ENCODE results near the gene SLC25A28. TPM values are rescaled to one million over a fixed set of nuclear protein-coding genes. Genes with fewer than 3 reads are reported as not detected.

SLC25A28 gene
- polyA plus RNA-seq, 3 donors: 35.6 to 37.5 (median 37.4) TPM

DNA sequence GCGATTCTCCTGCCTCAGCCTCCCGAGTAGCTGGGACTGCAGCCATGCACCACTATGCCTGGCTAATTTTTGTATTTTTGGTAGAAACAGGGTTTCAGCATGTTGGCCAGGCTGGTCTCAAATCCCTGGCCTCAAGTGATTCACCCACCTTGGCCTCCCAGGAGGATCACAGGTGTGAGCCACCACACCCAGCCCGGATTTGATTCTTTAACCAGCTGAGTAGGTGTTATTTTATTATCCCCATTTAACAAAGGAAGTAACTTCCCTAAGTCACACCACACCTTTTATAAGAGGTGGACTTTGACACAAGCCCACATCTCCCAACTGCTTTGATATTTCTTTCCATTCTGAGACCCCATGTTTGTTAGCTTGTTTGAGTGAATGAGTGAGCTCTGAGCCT, 25.0 kb downstream of the SLC25A28 start:
- DNase-seq (ENCODE audit: low read depth in 3 of 3, low spot score in 2 of 3): no peak

DNA sequence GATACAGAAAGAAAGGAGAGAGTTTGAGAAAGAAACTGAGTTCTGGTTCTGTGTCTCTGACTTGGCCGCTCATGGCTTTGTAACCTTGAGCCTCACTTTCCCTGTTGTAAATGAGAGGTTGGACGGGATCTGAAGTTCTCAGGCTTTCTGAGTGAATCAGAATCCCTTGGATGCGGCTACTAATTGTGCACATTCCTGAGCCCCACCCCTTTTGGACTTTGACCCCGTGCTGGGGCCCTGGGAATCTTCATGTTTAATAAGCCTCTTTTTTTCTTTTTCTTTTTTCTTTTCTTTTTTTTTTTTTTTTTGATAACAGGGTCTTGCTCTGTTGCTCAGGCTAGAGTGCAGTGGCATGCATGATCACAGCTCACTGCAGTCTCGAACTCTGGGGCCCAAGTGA, 26.9 kb downstream of the SLC25A28 start:
- DNase-seq (ENCODE audit: low read depth in 3 of 3, low spot score in 2 of 3): no peak

DNA sequence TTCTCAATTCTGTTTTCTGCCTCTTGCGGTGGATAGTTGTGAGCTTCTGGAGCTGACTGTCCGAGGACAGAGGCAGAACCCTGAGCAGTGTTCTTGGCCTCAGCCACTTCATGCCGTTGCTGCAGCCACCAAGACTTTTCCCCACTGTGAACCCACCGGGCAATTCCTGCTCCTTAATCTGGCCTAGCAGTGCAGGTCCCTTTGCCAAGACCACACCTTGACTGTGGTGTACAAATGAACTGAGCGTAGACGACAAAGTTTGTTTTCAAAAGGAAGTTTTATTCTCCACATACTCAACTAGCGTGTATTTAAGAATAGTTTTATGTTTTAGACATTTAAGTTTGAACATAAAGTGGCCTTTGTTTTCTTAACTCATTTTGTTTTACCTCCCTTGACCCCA, 29.4 kb downstream of the SLC25A28 start:
- DNase-seq (ENCODE audit: low read depth in 3 of 3, low spot score in 2 of 3): no peak

DNA sequence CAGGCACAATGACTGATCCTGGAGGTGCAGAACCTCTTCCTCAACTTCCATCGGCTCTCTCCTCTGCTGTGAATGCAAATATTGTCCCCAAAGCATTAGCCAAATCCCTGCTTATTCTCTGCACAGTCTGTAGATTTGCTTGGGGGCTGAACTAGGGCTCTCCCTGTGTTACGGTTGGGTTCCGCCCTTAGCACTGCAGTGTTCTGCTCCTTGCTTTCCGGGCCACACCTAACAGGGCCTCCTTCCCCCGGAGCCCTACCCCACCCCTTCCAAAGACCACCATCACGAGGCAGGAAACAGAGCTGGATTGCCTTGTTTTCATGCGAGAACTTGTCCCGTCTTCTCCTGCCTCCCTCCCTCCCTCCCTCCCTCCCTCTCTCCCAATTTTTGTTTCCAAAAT, 36.6 kb downstream of the SLC25A28 start:
- DNase-seq (ENCODE audit: low read depth in 3 of 3, low spot score in 2 of 3): no peak

DNA sequence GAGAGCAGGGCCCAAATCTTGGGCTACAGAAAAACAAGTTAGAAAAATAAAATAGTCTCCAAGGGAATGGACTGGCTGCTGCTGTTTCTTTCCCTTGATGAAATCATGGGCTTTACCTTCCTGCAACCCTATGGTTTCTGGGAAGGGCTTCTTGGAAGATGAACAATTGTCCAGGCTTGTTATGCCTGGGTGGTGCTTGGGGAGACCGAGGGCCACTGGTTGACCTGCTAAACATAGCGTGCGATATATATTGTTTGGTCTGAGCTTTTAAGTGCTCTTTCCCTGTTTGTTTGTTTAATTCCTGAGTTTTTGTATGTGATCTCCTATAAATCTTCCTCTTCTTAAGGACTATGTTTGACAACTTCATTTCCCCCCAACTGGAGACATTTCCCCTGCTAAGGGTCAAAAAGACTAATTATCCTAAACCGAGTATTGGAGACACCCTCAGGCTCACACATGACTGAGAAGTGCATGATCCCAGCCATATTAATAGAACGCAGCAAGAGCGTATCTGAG, 37.9 kb downstream of the SLC25A28 start:
- DNase-seq (ENCODE audit: low read depth in 3 of 3, low spot score in 2 of 3): no peak

DNA sequence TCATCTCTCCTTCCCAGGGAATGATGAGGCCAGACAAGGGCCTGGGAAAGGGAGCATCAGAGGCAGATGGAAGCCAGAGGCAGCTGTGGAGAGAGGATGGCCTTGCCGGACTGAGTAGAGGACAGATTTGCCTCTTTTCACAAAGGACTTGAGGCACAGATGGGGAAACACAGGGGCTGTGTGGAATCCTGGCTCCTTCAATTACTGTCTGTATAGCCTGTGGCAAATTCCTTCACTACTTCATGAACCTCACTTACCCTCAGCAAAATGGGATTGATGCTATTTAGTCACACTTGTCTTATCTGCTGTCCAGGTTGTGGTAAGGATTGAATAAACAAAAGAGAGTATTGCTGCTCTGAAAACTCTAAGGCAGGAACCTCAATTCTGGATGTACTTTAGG, 40.3 kb downstream of the SLC25A28 start:
- DNase-seq (ENCODE audit: low read depth in 3 of 3, low spot score in 2 of 3): no peak

DNA sequence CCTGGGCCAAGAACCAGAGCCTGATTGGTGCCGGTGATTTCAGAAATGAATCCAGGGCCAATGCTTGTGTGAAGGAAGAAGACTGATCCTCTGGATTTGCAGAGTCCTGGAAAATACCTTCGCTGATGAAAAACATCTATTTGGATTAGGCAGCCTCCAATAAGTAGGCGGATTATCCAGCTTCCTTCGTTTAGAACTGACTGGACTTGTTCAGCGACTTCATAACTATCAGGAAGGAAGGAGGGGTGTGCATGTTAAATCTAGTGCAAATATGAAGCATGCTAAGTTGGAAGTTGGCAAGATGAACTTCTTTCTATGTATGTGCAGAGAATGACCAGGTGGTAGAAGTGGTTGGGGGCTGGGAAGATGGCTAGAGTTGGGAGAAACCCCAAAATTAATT, 46.4 kb downstream of the SLC25A28 start:
- no peak for DNase-seq (ENCODE audit: low read depth in 3 of 3, low spot score in 2 of 3)

DNA sequence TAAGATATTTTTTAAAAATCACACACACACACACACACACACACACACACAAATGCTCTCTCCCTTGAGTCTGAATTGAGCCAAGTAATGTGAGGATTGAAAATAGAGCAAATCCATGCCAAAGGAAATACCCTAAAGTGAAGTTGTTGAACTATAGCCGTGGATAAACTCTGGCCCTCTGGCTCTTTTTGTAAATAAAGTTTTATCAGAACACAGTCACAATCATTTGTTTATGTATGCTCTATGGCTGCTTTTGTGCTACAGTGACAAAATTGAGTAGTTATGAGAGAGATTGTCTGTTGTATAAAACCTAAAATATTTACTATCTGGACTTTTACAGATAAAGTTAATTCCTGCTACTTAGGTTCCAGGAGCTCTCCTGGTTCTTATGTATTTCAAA, 48.4 kb downstream of the SLC25A28 start:
- no peak for DNase-seq (ENCODE audit: low read depth in 3 of 3, low spot score in 2 of 3)

DNA sequence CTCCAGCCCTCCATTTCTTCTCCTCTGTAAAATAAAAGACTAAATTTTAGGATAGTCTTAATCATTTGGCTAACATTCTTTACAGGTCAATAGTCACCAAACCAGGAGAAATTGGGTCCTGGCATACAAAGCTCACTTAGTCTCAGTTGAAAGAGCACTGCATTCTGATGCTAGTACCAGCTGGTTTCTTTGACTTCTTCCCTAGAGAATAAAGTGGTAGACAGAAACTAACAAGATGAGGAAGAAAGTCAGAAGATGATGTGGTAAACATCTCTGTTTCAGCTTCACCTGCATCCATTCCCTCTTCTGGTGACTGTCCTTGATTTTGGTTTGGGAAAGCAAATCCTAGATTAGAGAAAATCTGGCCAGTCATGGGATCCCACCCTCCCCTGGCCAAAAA, 50.3 kb downstream of the SLC25A28 start:
- DNase-seq (ENCODE audit: low read depth in 3 of 3, low spot score in 2 of 3): no peak

DNA sequence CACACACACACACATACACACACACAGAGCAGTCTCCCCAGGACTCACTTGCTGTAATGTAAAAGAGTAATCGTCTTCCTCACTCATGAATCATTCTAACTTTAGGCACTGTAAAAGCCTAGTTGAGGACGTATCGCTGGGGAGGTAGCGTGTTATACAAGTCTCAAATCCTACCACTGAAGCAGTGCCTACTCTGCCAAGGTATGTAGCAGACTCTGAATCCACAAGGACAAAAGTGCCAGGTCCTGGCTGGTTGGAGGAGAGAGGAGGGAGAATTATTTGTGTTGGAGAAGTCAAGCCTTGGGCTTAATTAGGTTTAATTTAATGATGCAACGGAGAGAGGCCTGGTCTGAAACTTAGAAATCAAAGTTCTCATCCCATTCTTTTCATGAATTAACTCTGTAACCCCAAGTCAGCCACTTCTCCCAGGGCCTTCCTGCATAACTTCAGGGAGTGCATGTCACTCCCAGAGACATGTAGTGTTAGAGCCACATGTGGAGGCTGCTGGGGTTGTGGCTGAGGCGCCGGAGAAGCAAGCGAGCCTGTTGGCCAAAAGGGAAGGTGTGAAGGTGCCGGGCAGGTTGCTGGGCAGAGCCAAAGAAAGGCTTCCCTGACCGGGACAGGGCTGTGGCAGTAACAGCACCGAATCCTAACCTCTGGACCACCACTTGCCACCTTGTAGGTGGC, 50.8 kb downstream of the SLC25A28 start:
- no peak for DNase-seq (ENCODE audit: low read depth in 3 of 3, low spot score in 2 of 3)

DNA sequence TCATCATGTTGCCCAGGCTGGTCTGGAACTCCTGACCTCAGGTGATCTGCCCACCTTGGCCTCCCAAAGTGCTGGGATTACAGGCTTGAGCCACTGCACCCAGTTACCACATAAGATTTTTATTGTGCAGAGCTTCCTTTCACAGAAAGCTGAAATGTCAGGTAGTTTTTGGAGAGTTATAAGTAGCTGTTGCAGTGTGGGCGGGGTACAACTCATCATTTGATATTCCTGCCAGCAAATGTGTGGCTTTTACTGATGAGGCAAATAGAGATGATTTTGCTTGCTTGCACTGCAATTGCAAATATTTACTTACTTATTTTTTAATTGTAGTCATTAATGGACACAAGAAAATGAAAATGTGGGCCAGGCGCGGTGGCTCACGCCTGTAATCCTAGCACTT, 55.1 kb downstream of the SLC25A28 start:
- no peak for DNase-seq (ENCODE audit: low read depth in 3 of 3, low spot score in 2 of 3)

DNA sequence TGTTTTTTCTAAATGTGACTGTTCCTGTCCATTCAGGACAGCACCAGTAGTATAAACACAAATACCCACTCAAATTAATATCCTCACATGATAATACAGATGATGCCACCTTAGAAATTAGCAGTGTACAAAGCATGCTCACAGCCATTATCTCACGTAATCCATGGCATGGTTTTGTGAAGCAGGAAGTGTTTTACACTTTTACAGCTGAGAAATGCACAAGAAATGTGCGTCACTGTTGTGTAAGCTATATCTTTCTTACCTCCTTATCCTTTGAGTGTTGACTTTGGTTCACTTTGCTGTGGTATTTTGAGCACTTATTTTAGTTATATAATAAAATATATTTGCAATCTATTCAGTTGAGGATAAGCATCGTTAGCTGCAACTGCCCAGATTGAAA, 55.9 kb downstream of the SLC25A28 start:
- no peak for DNase-seq (ENCODE audit: low read depth in 3 of 3, low spot score in 2 of 3)

DNA sequence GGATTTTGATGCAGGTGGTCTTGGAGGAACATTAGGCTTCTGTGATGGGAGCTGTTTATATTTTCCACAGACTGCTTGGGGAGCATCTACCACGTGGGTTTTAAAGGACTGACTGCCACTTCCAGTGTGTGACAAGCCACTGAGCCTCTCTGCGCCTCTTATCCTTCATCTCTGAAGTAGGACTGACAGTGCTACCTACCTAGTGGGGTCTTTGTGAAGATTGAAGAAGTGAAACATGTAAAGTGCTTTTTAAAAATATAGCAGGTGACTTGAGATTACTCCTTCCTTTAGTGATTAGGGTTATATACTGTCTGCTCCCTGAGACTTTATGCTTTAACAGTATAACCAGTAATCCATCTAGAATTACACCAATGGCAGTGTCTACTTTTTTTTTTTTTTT, 57.6 kb downstream of the SLC25A28 start:
- DNase-seq (ENCODE audit: low read depth in 3 of 3, low spot score in 2 of 3): no peak

Other genes starting within 250 kb of the SLC25A28 start
- 10 to 100 TPM; 87.4 to 96.9 (median 92.5) TPM for gene GOT1, start 189.8 kb downstream of the SLC25A28 start, polyA plus RNA-seq (ENCODE audit: insufficient read length in 3 of 3)
- gene NKX2-3, start 87.5 kb downstream of the SLC25A28 start, polyA plus RNA-seq (ENCODE audit: insufficient read length in 3 of 3): not detected
- gene ENTPD7, start 39.1 kb upstream of the SLC25A28 start, polyA plus RNA-seq (ENCODE audit: insufficient read length in 3 of 3): 10 to 100 TPM; 19.6 to 21.0 (median 20.6) TPM
- gene COX15, start 111.7 kb upstream of the SLC25A28 start, polyA plus RNA-seq (ENCODE audit: insufficient read length in 3 of 3): 10 to 100 TPM; 46.3 to 49.4 (median 47.6) TPM
- gene CUTC, start 111.8 kb upstream of the SLC25A28 start, polyA plus RNA-seq (ENCODE audit: insufficient read length in 3 of 3): 10 to 100 TPM; 24.7 to 28.9 (median 28.0) TPM
- 10 to 100 TPM in 1 of 3 donors, 1 to 10 TPM in 2; 6.9 to 11.1 (median 9.8) TPM for gene ABCC2, start 162.2 kb upstream of the SLC25A28 start, polyA plus RNA-seq (ENCODE audit: insufficient read length in 3 of 3)

Data from right renal cortex interstitium (tissue), 3 donors.